Psoas muscle (tissue), 8 donors: Measurements from ENCODE around the gene PPP6R2. TPM values are rescaled to one million over a fixed set of nuclear protein-coding genes. Genes with fewer than 3 reads are reported as not detected.

ENCODE experiments used
- ATAC-seq, 4 donors: fragments of 200-7000 bp; cut with Tn5 transposase; one replicate each; pipeline ENCODE4 v1.9.1; 2020; ENCODE audit warnings: moderate library complexity in 3 of 4, mild to moderate bottlenecking in 2 of 4
- DNase-seq, 2 donors: peaks; one replicate each; pipeline ENCODE4 v3.0.0-alpha.2; 2020
- H3K27ac ChIP-seq: fragments of 200-600 bp; one replicate; pipeline ENCODE4 v1.8.0; 2022
- H3K27me3 ChIP-seq, 3 donors: fragments of 200-600 bp in 1 of 3; one replicate each; pipeline versions ENCODE4 v1.6.1 to v1.8.0; 2013 to 2022; ENCODE audit warnings: low read length in 2 of 3, mild to moderate bottlenecking in 2 of 3, moderate library complexity in 1 of 3; ENCODE audit not compliant: insufficient read depth in 3 of 3
- H3K36me3 ChIP-seq, 2 donors: fragments of 200-600 bp in 1 of 2; one replicate each; pipeline versions ENCODE4 v1.6.1 to v1.8.0; 2013 to 2022; ENCODE audit warnings: low read depth in 1 of 2, mild to moderate bottlenecking in 1 of 2, moderate library complexity in 1 of 2; ENCODE audit not compliant: insufficient read depth in 1 of 2
- H3K4me1 ChIP-seq: fragments of 200-600 bp; one replicate; pipeline ENCODE4 v1.8.0; 2022
- H3K4me3 ChIP-seq: fragments of 200-600 bp; one replicate; pipeline ENCODE4 v1.8.0; 2022; ENCODE audit warnings: mild to moderate bottlenecking
- H3K9me3 ChIP-seq: fragments of 200-600 bp; one replicate; pipeline ENCODE4 v1.8.0; 2022
- WGBS, 3 donors: extraction: QIAGEN DNeasy Blood & Tissue Kit; methylation state at CpG; one replicate each; pipeline versions ENCODE4 v1.1.6 to v1.1.7; 2013; 5-methylcytosine and 5-hydroxymethylcytosine counted together
- intact Hi-C, 2 donors: fragments of 100-400 bp; cut with DNase I; formaldehyde crosslinking; loops; one replicate each; pipeline versions ENCODE4 v1.11.0 to v1.14.2; 2022
- polyA plus RNA-seq, 3 donors: library from polyadenylated mRNA; stranded (reverse); fragments of 200-250 nt; gene quantifications; one replicate each; pipeline ENCODE4 v1.2.3, GENCODE V29; 2013
- total RNA-seq, 4 donors: library from RNA; stranded (reverse); fragmentation: NEBNext Ultra II Directional in 2 of 4; extraction: Animal tissue kit (Norgen Biotek cat#: 25700) in 2 of 4; gene quantifications; one replicate each; pipeline versions ENCODE4 v1.2.1 to v1.2.4, GENCODE V29; 2021 to 2023
- TF ChIP-seq, protein P1 (sequence below): fragments of 200-600 bp; IDR thresholded peaks from one replicate; pipeline ENCODE4 v1.8.0; 2022; ENCODE audit warnings: antibody characterized with exemption
- donor health status: healthy with polysubstance abuse.
- donor health status: DM: no; HTN: no; CAD: no; lungs with moderate emphysema.
- donor health status: Bipolar disorder and iron deficiency.
- donor health status: healthy.
- donor health status: DM: yes; HTN: yes; CAD: no.
- donor health status: DM: no; HTN: no; CAD: no.
- donor health status: DM: no; HTN: no; CAD: no.
- donor health status: DM: yes; HTN: yes; CAD: no.

Gene PPP6R2
- total and polyA plus RNA-seq, 7 donors: 31.6 to 48.2 (median 41.6) TPM

DNA sequence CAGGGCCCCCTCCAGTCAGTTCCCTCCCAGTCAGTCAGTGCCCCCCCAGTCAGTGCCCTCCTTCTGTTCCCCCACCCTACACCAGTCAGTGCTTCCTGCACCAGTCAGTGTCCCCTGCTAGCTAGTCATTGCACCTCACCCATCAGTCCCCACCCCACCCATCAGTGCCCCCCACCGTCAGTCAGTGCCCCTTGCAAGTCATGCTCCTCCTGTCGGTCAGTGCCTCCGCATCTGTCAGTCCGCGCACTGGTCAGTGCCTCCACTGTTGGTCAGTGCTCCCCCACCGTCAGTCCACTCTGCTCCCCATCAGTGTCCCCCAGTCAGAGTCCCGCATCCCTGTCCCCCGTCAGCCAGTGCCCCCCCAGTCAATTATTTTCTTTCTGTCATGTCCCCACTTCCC is 3.3 kb downstream of the PPP6R2 start:
- Histone ChIP-seq H3K9me3 (no peaks in the 10 kb centered on the region), H3K27ac (no peak overlapping the region), H3K36me3 (peaks cover 0 to 3% of the 10 kb centered on the region in 2 donors), H3K4me3 (no peak overlapping the region), H3K27me3 (no peaks in the 10 kb centered on the region), H3K4me1 (peaks cover 5% of the 10 kb centered on the region)
- WGBS, 3 donors: 62 to 69% (median 67%) methylated on average over 8 of the region's 8 CpGs
- ATAC-seq (no peak), DNase-seq (no peak)
- intact Hi-C loops: no loop called here
- TF ChIP-seq, protein P1, sequence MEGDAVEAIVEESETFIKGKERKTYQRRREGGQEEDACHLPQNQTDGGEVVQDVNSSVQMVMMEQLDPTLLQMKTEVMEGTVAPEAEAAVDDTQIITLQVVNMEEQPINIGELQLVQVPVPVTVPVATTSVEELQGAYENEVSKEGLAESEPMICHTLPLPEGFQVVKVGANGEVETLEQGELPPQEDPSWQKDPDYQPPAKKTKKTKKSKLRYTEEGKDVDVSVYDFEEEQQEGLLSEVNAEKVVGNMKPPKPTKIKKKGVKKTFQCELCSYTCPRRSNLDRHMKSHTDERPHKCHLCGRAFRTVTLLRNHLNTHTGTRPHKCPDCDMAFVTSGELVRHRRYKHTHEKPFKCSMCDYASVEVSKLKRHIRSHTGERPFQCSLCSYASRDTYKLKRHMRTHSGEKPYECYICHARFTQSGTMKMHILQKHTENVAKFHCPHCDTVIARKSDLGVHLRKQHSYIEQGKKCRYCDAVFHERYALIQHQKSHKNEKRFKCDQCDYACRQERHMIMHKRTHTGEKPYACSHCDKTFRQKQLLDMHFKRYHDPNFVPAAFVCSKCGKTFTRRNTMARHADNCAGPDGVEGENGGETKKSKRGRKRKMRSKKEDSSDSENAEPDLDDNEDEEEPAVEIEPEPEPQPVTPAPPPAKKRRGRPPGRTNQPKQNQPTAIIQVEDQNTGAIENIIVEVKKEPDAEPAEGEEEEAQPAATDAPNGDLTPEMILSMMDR: no peak

GRCh38 chr22:50347157-50347556 is 4.0 kb downstream of the PPP6R2 start:
- Histone ChIP-seq H3K9me3 (no peaks in the 10 kb centered on the region), H3K4me3 (no peak overlapping the region), H3K4me1 (peaks cover 5% of the 10 kb centered on the region), H3K27ac (no peak overlapping the region), H3K36me3 (peaks cover 0 to 9% of the 10 kb centered on the region in 2 donors), H3K27me3 (no peaks in the 10 kb centered on the region)
- TF ChIP-seq, protein P1: no peak
- ATAC-seq (no peak), DNase-seq (no peak)
- intact Hi-C loops: no loop called here
- WGBS, 3 donors: 79 to 87% (median 79%) methylated on average over 8 of the region's 8 CpGs

DNA sequence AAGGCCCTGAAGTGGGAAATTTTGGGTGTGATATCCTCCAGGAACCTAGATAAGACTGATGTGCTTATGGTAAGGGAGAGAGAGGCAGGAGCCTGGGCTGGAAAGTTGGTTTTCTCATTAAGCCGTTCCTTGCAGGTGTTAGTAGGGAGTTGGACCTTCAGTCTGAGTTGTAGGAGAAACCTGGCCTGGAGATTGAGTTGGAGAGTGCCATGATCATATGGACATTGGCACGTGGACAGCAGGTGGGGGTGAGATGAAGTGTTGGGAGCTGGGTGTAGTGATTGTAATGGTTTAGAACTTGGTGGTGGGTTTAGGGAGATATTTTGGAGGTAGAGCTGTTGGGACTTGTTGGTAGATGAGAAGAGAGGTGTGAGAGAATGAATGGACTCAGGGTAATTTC is 4.9 kb downstream of the PPP6R2 start:
- no peak for ATAC-seq
- H3K27me3 ChIP-seq: no peaks in the 10 kb centered on the region
- TF ChIP-seq, protein P1: no peak
- no peak overlapping the region for H3K27ac ChIP-seq
- intact Hi-C loops: no loop called here
- 61 to 70% (median 68%) methylated on average over 2 of the region's 2 CpGs for WGBS, 3 donors
- no peak overlapping the region for H3K4me3 ChIP-seq
- H3K9me3 ChIP-seq: no peaks in the 10 kb centered on the region
- no peak for DNase-seq
- no peaks in the 10 kb centered on the region for H3K4me1 ChIP-seq
- peaks cover 3 to 16% of the 10 kb centered on the region in 2 donors for H3K36me3 ChIP-seq

GRCh38 chr22:50356186-50356585 is 13.1 kb downstream of the PPP6R2 start:
- H3K4me1 ChIP-seq: no peaks in the 10 kb centered on the region
- peaks cover 6 to 34% of the 10 kb centered on the region in 2 donors for H3K36me3 ChIP-seq
- ATAC-seq: no peak
- TF ChIP-seq, protein P1: no peak
- H3K9me3 ChIP-seq: no peaks in the 10 kb centered on the region
- H3K27me3 ChIP-seq: no peaks in the 10 kb centered on the region
- DNase-seq: no peak
- WGBS, 3 donors: 92 to 94% (median 93%) methylated on average over 8 of the region's 8 CpGs
- no peak overlapping the region for H3K4me3 ChIP-seq
- intact Hi-C loops: no loop called here
- no peak overlapping the region for H3K27ac ChIP-seq

GRCh38 chr22:50357222-50357621 is 14.1 kb downstream of the PPP6R2 start:
- 86 to 90% (median 86%) methylated on average over 1 of the region's 1 CpG for WGBS, 3 donors

More at GRCh38 chr22:50357222-50357621, 14.1 kb downstream of the PPP6R2 start:
- Histone ChIP-seq H3K27ac (no peak overlapping the region), H3K36me3 (peaks cover 6 to 31% of the 10 kb centered on the region in 2 donors), H3K4me1 (no peaks in the 10 kb centered on the region), H3K4me3 (no peak overlapping the region), H3K9me3 (no peaks in the 10 kb centered on the region), H3K27me3 (no peaks in the 10 kb centered on the region)
- intact Hi-C loops: no loop called here
- TF ChIP-seq, protein P1: no peak
- DNase-seq (no peak), ATAC-seq (no peak)
